Measurements from ENCODE around the gene NSL1.

Gene NSL1

GRCh38 chr1:212689758-212690529 is 101.6 kb downstream of the NSL1 start:
- TF ChIP-seq ZFX (IDR thresholded peaks at IDR 0.05; ENCODE audit: borderline replicate concordance), result no peak
- no peak for TF ChIP-seq CTCF (IDR thresholded peaks at IDR 0.05)
- no peak overlapping the region for H3K27ac ChIP-seq

- TF ChIP-seq CTCF (IDR thresholded peaks at IDR 0.05) (no peak), ZFX (IDR thresholded peaks at IDR 0.05; ENCODE audit: borderline replicate concordance) (no peak)
Observed at GRCh38 chr1:212689196-212689725, 102.3 kb downstream of the NSL1 start.

GRCh38 chr1:212688341-212689047 is 103.1 kb downstream of the NSL1 start:
- TF ChIP-seq CTCF (IDR thresholded peaks at IDR 0.05) (no peak), ZFX (IDR thresholded peaks at IDR 0.05; ENCODE audit: borderline replicate concordance) (no peak)
- H3K27ac ChIP-seq, result no peak overlapping the region

More at GRCh38 chr1:212689196-212689725, 102.3 kb downstream of the NSL1 start:
- H3K27ac ChIP-seq, result no peak overlapping the region

GRCh38 chr1:212687811-212688210 is 103.8 kb downstream of the NSL1 start:
- no peak for TF ChIP-seq CTCF (IDR thresholded peaks at IDR 0.05)
- TF ChIP-seq ZFX (IDR thresholded peaks at IDR 0.05; ENCODE audit: borderline replicate concordance), result no peak

GRCh38 chr1:212686591-212686990 is 105.0 kb downstream of the NSL1 start:
- no peak for TF ChIP-seq CTCF (IDR thresholded peaks at IDR 0.05)
- TF ChIP-seq ZFX (IDR thresholded peaks at IDR 0.05; ENCODE audit: borderline replicate concordance), result no peak
- H3K27ac ChIP-seq, result no peak overlapping the region

More at GRCh38 chr1:212687811-212688210, 103.8 kb downstream of the NSL1 start:
- H3K27ac ChIP-seq, result no peak overlapping the region

- TF ChIP-seq CTCF (IDR thresholded peaks at IDR 0.05) (no peak), ZFX (IDR thresholded peaks at IDR 0.05; ENCODE audit: borderline replicate concordance) (no peak)
- no peak overlapping the region for H3K27ac ChIP-seq
Observed at GRCh38 chr1:212686069-212686468, 105.5 kb downstream of the NSL1 start.

- H3K27ac ChIP-seq, result no peak overlapping the region
- TF ChIP-seq CTCF (IDR thresholded peaks at IDR 0.05) (no peak), ZFX (IDR thresholded peaks at IDR 0.05; ENCODE audit: borderline replicate concordance) (no peak)
Observed at GRCh38 chr1:212685429-212685828, 106.1 kb downstream of the NSL1 start.

All from 22Rv1 (cell line).